GM21576 (cell line): Measurements from ENCODE around the gene CTSZ.

Source experiments
- ATAC-seq: cut with Tn5 transposase; IDR thresholded peaks from one replicate; pipeline ENCODE4 v1.9.1; 2021; ENCODE audit warnings: mild to moderate bottlenecking, moderate library complexity; ENCODE audit not compliant: unreplicated experiment

The CTSZ gene

GRCh38 chr20:59032023-59032712 lies 25.1 kb upstream of the CTSZ start, which contains the start of gene ATP5F1E:
Gene ATP5F1E, minus strand, starts transcription at chr20:59032335. Its CDS starts 84 bp downstream, at chr20:59032251.
- peak; percentile 87 for ATAC-seq

GRCh38 chr20:59031564-59032022 lies 24.5 kb upstream of the CTSZ start:
- no peak for ATAC-seq

GRCh38 chr20:59030911-59031563 lies 24.0 kb upstream of the CTSZ start:
- ATAC-seq = no peak

GRCh38 chr20:59028812-59029211 lies 21.8 kb upstream of the CTSZ start:
- no peak for ATAC-seq

- no peak for ATAC-seq
Observed at GRCh38 chr20:59027741-59028320, 20.8 kb upstream of the CTSZ start.

- no peak for ATAC-seq
Observed at GRCh38 chr20:59026904-59027740, 20.1 kb upstream of the CTSZ start.

- no peak for ATAC-seq
Observed at GRCh38 chr20:59025511-59025910, 18.5 kb upstream of the CTSZ start.

GRCh38 chr20:59025086-59025485 lies 18.0 kb upstream of the CTSZ start:
- no peak for ATAC-seq

GRCh38 chr20:59024111-59024530 lies 17.1 kb upstream of the CTSZ start:
- no peak for ATAC-seq

- no peak for ATAC-seq
Observed at GRCh38 chr20:59023616-59024015, 16.6 kb upstream of the CTSZ start.

- ATAC-seq = no peak
Observed at GRCh38 chr20:59022754-59023153, 15.7 kb upstream of the CTSZ start.

GRCh38 chr20:59020938-59021551 lies 14.0 kb upstream of the CTSZ start:
- ATAC-seq = no peak

- no peak for ATAC-seq
Observed at GRCh38 chr20:59019217-59019616, 12.2 kb upstream of the CTSZ start, which contains the start of gene TUBB1. Gene TUBB1, plus strand, starts transcription at chr20:59019429. Its CDS starts 94 bp downstream, at chr20:59019523.

GRCh38 chr20:59018817-59019216 lies 11.8 kb upstream of the CTSZ start:
- no peak for ATAC-seq

GRCh38 chr20:59017493-59018231 lies 10.6 kb upstream of the CTSZ start:
- ATAC-seq = no peak

GRCh38 chr20:59016795-59017492 lies 9.9 kb upstream of the CTSZ start:
- ATAC-seq = no peak

GRCh38 chr20:59015812-59016711 lies 9.0 kb upstream of the CTSZ start:
- ATAC-seq = no peak

- ATAC-seq = no peak
Observed at GRCh38 chr20:59015411-59015810, 8.4 kb upstream of the CTSZ start.
